Measurements from ENCODE around the gene ZNF354C.

ZNF354C gene

DNA sequence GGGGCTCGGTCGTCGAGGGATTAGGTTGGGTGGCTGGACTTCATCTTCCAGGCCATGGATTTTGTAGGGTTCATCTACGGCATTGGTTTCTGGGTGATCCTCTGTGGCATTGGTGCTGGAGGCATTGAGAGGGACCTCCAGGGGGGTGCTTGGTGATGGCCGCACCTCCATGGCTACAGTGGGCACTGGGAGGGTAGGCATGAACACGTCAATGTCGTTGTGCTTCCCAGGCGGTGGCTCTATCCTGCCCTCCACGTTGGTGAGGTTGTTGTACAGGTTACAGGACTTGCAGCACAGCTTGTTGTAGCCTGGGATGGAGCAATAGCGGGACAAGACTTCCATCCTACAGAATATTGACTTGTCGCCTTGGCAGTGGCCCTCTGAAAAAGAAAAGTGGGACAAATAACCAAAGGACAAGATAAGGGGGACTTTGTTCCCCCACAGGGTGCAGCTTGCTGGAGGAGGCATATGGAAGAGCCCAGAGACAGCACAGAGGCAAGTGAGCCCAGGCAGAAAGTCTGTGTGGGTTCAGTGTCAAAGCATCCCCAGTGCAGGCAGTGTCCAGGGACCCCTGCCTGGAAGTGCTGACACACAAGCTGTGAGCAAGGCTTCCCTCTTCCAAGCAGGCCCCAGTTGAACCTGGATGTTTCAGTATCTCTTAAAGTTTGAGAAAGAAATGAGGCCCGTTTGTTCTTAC lies 53.9 kb downstream of the ZNF354C start:
- no peak overlapping the region for H3K4me3 ChIP-seq (replicated peaks in 1 of 2; ENCODE audit: low read depth in 2 of 2, low read length in 2 of 2)
- DNase-seq (ENCODE audit: low read depth in 2 of 2), result no peak
- TF ChIP-seq, protein P1, sequence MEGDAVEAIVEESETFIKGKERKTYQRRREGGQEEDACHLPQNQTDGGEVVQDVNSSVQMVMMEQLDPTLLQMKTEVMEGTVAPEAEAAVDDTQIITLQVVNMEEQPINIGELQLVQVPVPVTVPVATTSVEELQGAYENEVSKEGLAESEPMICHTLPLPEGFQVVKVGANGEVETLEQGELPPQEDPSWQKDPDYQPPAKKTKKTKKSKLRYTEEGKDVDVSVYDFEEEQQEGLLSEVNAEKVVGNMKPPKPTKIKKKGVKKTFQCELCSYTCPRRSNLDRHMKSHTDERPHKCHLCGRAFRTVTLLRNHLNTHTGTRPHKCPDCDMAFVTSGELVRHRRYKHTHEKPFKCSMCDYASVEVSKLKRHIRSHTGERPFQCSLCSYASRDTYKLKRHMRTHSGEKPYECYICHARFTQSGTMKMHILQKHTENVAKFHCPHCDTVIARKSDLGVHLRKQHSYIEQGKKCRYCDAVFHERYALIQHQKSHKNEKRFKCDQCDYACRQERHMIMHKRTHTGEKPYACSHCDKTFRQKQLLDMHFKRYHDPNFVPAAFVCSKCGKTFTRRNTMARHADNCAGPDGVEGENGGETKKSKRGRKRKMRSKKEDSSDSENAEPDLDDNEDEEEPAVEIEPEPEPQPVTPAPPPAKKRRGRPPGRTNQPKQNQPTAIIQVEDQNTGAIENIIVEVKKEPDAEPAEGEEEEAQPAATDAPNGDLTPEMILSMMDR (IDR thresholded peaks at IDR 0.05; ENCODE audit: low read depth, low read length), result no peak

DNA sequence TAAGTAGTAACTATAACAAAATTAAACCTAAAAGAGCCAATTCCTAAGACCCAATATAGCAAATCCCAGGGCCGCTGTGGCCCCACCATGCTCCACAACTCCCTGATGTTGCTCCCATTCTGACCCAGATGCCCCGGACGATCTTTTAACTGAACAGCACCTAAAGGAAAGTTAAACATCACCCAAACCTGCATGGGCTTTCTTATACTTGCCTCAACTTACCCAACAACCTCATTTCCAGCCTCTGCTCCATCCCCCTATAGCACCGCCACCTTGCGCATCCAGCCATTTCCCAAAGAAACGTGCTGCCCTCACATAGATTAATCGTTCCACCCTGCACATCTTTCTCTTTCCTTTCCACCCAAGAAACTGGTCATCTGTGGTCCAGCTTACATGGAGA lies 54.6 kb downstream of the ZNF354C start:
- no peak overlapping the region for H3K4me3 ChIP-seq (replicated peaks in 1 of 2; ENCODE audit: low read depth in 2 of 2, low read length in 2 of 2)
- DNase-seq (ENCODE audit: low read depth in 2 of 2), result no peak
- TF ChIP-seq, protein P1 (IDR thresholded peaks at IDR 0.05; ENCODE audit: low read depth, low read length), result no peak

DNA sequence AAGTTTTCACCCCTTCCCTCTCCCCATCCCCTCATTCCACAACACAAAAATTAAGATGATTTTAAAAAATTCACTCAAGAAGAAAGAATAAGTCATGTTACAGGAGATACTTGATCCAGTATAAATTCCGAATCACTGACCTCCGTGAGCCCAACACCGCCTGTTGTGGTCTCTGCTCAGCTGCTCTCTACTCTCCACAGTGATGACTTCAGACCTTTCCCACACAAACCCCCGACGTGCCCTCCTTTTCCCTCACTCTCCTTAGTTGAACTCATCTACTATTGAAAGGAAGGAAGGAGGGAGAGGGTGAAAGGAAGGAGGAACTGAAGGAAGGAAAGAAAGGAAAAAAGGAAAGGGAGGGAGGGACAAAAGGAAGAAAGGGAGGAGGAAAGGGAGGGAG lies 55.1 kb downstream of the ZNF354C start:
- no peak for DNase-seq (ENCODE audit: low read depth in 2 of 2)

DNA sequence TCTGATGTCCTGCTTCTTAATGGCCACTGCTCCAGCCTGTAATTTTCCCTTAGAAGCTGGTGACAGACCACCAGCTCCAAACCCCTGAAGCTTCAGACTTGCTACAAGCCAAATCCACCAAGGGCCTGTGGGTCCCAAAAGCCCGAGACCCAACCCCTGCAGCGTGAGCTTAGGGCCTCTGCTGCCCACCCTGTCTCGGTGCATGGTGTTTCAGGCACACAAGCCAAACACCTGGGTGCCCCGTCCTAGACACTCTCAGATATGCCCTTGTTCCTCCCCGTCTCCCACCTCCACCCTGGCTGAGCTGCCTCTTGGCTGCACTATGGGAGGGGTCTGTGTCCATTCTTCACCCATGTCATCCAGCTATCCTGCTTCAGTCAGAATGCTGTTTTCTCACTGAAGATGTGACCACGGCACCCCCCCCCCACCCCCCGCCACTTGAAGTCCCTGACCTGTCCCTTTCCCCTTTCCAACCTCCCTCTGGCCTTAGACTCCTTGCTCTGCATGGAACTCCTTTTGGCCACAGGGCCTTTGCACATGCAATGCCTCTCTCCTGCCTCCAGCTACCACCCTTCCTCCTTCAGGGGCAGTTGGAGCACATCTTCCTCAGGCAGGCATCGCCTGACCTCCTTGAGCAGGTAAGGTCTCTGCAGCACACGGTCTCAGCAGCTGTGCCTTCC lies 55.8 kb downstream of the ZNF354C start:
- no peak for DNase-seq (ENCODE audit: low read depth in 2 of 2)
- no peak overlapping the region for H3K4me3 ChIP-seq (replicated peaks in 1 of 2; ENCODE audit: low read depth in 2 of 2, low read length in 2 of 2)
- TF ChIP-seq, protein P1 (IDR thresholded peaks at IDR 0.05; ENCODE audit: low read depth, low read length), result no peak

More for the DNA sequence above, 55.1 kb downstream of the ZNF354C start:
- no peak overlapping the region for H3K4me3 ChIP-seq (replicated peaks in 1 of 2; ENCODE audit: low read depth in 2 of 2, low read length in 2 of 2)
- TF ChIP-seq, protein P1 (IDR thresholded peaks at IDR 0.05; ENCODE audit: low read depth, low read length), result no peak

DNA sequence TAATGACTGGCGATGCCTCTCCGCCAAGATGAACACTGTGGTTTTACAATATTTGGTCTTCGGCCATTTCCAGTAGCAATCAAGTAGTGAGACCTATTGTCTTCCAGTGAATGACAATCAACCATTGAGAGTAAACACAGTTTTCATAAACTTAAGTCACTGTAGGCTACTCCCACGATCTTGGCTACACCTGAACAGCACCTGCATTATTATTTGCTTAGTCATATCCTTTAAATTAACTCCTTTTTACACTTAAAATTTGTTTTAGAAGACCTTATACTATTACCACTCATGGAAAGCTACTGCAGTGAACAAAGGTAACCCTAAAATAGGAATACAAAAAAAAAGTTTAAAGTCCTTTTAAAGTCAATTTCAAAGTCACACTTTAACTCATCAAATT lies 58.2 kb downstream of the ZNF354C start:
- no peak for DNase-seq (ENCODE audit: low read depth in 2 of 2)
- TF ChIP-seq, protein P1 (IDR thresholded peaks at IDR 0.05; ENCODE audit: low read depth, low read length), result no peak
- no peak overlapping the region for H3K4me3 ChIP-seq (replicated peaks in 1 of 2; ENCODE audit: low read depth in 2 of 2, low read length in 2 of 2)

DNA sequence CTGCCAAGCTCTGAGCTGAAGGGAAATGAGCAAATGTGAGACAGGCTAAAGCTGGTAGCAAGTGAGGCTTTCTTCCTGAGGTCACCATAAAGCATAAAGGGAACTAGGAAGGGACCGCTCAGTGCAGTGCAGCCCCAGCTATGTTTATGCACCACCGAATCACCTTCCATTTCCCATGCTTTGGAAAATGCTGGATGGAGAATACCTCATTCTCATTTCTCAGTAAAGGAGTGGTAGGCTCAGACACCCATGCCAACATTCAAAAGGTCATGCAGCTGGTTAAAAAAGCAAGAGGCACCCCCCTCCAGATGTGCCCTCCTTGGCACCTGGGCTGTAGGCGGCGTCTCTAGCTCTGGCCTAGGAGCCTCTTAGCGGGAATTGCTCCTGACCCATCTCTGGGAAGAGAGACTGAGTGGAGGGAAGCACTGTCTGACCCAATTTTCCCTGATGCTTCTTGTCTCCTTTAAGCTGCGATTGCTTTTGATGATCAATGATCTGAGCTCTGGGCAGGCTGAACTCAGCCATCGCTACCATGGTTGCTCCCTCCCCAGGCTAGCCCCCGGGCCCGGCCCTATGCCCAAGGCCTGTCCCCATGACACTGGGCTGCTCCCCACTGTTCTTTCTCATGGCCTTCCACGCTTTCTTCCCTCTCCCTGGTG lies 58.7 kb downstream of the ZNF354C start:
- H3K4me3 ChIP-seq (replicated peaks in 1 of 2; ENCODE audit: low read depth in 2 of 2, low read length in 2 of 2), result no peak overlapping the region
- TF ChIP-seq, protein P1 (IDR thresholded peaks at IDR 0.05; ENCODE audit: low read depth, low read length), result no peak
- DNase-seq (ENCODE audit: low read depth in 2 of 2), result no peak
